Measurements from ENCODE around the gene ZMIZ1. TPM values are rescaled to one million over a fixed set of nuclear protein-coding genes. Genes with fewer than 3 reads are reported as not detected.

ZMIZ1 gene
- total and polyA plus RNA-seq, 8 donors: 63.1 to 87.2 (median 76.8) TPM

- peak in 1 of 4 donors; percentile 60 for DNase-seq
- H3K4me1 ChIP-seq: peaks cover 0 to 9% of the 10 kb centered on the region in 2 donors
- TF ChIP-seq, protein P1, sequence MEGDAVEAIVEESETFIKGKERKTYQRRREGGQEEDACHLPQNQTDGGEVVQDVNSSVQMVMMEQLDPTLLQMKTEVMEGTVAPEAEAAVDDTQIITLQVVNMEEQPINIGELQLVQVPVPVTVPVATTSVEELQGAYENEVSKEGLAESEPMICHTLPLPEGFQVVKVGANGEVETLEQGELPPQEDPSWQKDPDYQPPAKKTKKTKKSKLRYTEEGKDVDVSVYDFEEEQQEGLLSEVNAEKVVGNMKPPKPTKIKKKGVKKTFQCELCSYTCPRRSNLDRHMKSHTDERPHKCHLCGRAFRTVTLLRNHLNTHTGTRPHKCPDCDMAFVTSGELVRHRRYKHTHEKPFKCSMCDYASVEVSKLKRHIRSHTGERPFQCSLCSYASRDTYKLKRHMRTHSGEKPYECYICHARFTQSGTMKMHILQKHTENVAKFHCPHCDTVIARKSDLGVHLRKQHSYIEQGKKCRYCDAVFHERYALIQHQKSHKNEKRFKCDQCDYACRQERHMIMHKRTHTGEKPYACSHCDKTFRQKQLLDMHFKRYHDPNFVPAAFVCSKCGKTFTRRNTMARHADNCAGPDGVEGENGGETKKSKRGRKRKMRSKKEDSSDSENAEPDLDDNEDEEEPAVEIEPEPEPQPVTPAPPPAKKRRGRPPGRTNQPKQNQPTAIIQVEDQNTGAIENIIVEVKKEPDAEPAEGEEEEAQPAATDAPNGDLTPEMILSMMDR (IDR thresholded peaks at IDR 0.05): no peak
- intact Hi-C loops (cut with DNase I): no loop called here
- peak overlapping the region in 1 of 2 donors; percentile 35 for H3K27ac ChIP-seq
- peaks cover 3 to 100% of the 10 kb centered on the region in 2 donors for H3K36me3 ChIP-seq
- H3K4me3 ChIP-seq: no peak overlapping the region
- no peaks in the 10 kb centered on the region for H3K27me3 ChIP-seq
- ATAC-seq: no peak
- H3K9me3 ChIP-seq: no peaks in the 10 kb centered on the region
These were observed 240.4 kb downstream of the ZMIZ1 start for GRCh38 chr10:79308969-79309665.

- H3K9me3 ChIP-seq: no peaks in the 10 kb centered on the region
- TF ChIP-seq, protein P1 (IDR thresholded peaks at IDR 0.05): no peak
- no peak for ATAC-seq
- no peak overlapping the region for H3K4me3 ChIP-seq
- peaks cover 0 to 100% of the 10 kb centered on the region in 2 donors for H3K36me3 ChIP-seq
- intact Hi-C loops (cut with DNase I): no loop called here
- peaks cover 0 to 9% of the 10 kb centered on the region in 2 donors for H3K4me1 ChIP-seq
- H3K27ac ChIP-seq: no peak overlapping the region
- H3K27me3 ChIP-seq: no peaks in the 10 kb centered on the region
- DNase-seq: peak in 2 of 4 donors; percentile 31 to 71
These were observed 241.6 kb downstream of the ZMIZ1 start for GRCh38 chr10:79310200-79310865.

DNA sequence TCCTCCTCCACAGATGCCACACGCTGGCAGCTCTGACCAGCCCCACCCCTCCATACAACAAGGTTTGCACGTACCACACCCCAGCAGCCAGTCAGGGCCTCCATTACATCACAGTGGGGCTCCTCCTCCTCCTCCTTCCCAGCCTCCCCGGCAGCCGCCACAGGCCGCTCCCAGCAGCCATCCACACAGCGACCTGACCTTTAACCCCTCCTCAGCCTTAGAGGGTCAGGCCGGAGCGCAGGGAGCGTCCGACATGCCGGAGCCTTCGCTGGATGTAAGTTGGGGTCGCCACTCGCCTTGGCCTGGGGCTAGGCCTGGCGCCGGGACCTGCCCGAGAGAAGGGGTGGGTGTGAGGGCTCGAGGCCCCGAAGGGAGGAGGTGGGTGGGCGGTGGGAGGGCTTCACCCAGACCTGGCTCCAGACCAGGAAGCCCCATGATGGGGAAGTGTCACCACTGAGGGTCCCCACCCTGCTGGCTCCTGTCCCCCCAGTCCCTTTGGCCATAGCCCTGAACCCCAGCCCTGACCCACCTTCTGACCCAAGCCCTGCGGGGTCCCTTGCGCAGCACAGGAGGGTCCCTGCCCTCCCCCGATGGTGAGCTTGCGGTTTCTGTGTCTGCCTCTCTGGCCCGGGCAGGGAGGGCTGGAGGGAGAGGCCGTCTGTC, 242.3 kb downstream of the ZMIZ1 start:
- H3K27ac ChIP-seq: no peak overlapping the region
- intact Hi-C loops (cut with DNase I): no loop called here

GRCh38 chr10:79311581-79312407, 243.0 kb downstream of the ZMIZ1 start:
- H3K4me1 ChIP-seq: peaks cover 3 to 12% of the 10 kb centered on the region in 2 donors
- DNase-seq (peak in 1 of 4 donors; percentile 65), ATAC-seq (no peak)
- no peaks in the 10 kb centered on the region for H3K9me3 ChIP-seq
- peaks cover 0 to 93% of the 10 kb centered on the region in 2 donors for H3K36me3 ChIP-seq
- intact Hi-C loops (cut with DNase I): no loop called here
- TF ChIP-seq, protein P1 (IDR thresholded peaks at IDR 0.05): no peak
- no peak overlapping the region for H3K4me3 ChIP-seq
- no peaks in the 10 kb centered on the region for H3K27me3 ChIP-seq
- H3K27ac ChIP-seq: no peak overlapping the region

More for the DNA sequence above, 242.3 kb downstream of the ZMIZ1 start:
- ATAC-seq: no peak
- peak in 2 of 4 donors; percentile 29 to 73 for DNase-seq
- Histone ChIP-seq H3K4me3 (no peak overlapping the region), H3K4me1 (peaks cover 0 to 9% of the 10 kb centered on the region in 2 donors), H3K27me3 (no peaks in the 10 kb centered on the region), H3K36me3 (peaks cover 0 to 100% of the 10 kb centered on the region in 2 donors), H3K9me3 (no peaks in the 10 kb centered on the region)
- TF ChIP-seq, protein P1 (IDR thresholded peaks at IDR 0.05): no peak

Data from left lung (tissue), 10 donors.